GM12865 (cell line): ENCODE measurements around the gene NISCH.

ENCODE experiments used
- DNase-seq: peaks from one replicate; pipeline ENCODE4 v3.0.0; 2010; ENCODE audit warnings: low read depth
- H3K4me3 ChIP-seq: 2 replicates; pipeline ENCODE4 v1.5.1; 2011; ENCODE audit warnings: mild to moderate bottlenecking, low read depth, low read length, control low read depth
- CTCF ChIP-seq: IDR thresholded peaks from 2 replicates; pipeline ENCODE4 v1.5.1; 2011; ENCODE audit warnings: low read length, control low read depth, low read depth, inconsistent platforms; ENCODE audit not compliant: insufficient read depth; ENCODE audit errors: missing control alignments

Gene NISCH

GRCh38 chr3:52447512-52448355, 7.7 kb upstream of the NISCH start:
- TF ChIP-seq CTCF, result no peak
- no peak for DNase-seq

GRCh38 chr3:52450489-52451236, 4.7 kb upstream of the NISCH start:
- DNase-seq, result no peak
- no peak for TF ChIP-seq CTCF
- no peak overlapping the region for H3K4me3 ChIP-seq

More at GRCh38 chr3:52447512-52448355, 7.7 kb upstream of the NISCH start:
- H3K4me3 ChIP-seq, result no peak overlapping the region

DNA sequence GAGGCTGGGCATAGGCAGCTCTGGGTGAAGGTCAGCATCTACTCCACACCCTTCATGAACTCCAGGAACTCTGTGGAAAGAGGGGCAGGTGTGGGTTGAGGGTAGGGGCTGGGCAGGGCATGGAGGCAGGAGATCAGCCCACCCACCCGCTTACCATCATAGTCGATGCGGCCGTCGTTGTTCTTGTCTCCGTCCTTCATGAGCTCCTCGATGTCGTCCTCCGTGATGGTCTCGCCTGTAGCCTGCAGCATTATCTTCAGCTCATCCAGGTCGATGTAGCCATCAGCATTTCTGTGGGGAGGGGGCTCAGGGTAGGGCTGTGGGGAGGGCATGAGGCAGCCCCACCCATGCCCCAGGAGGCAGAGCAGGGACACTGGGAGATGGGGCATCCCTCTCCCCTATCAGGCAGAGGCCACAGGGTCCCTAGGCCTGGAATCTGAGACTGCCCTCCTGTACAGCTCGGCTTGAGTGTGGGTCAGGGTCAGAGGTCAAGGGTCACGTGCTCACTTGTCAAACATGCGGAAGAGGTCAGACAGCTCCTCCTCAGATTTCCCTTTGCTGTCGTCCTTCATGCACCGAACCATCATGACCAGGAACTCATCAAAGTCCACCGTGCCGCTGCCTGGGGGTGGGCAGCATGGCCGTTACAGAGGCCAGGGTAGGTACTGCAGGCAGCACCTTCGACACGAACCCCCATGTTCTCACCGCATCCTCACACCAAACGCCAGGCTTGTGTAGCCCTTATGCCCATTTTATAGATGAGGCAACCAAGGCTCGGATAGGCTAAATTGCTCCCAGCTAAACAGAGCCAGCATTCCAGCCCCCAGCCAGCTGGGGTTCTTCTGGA, 3.9 kb upstream of the NISCH start:
- no peak for DNase-seq

GRCh38 chr3:52452126-52452525, 3.3 kb upstream of the NISCH start:
- no peak overlapping the region for H3K4me3 ChIP-seq
- no peak for DNase-seq
- TF ChIP-seq CTCF, result no peak

More for the DNA sequence above, 3.9 kb upstream of the NISCH start:
- peak; percentile 22 for TF ChIP-seq CTCF
- H3K4me3 ChIP-seq, result no peak overlapping the region

GRCh38 chr3:52452570-52453221, 2.7 kb upstream of the NISCH start:
- no peak for DNase-seq
- H3K4me3 ChIP-seq, result no peak overlapping the region
- no peak for TF ChIP-seq CTCF
